Astrocyte (in vitro differentiated cells and primary cell): ENCODE measurements around the gene PELI1.

ENCODE experiments used
- CTCF ChIP-seq: IDR thresholded peaks from 2 replicates; pipeline ENCODE4 v1.5.1; 2011; ENCODE audit warnings: low read depth, mild to moderate bottlenecking, inconsistent platforms, low read length, moderate library complexity; ENCODE audit not compliant: insufficient read depth
- EZH2 ChIP-seq: IDR thresholded peaks from 2 replicates; pipeline ENCODE4 v1.6.1; 2012; ENCODE audit warnings: mild to moderate bottlenecking, low read length, inconsistent platforms; ENCODE audit not compliant: insufficient read depth

GRCh38 chr2:64186699-64187605 is 42.7 kb upstream of the PELI1 start:
- TF ChIP-seq CTCF (no peak), EZH2 (no peak)
